Activated naive CD8-positive, alpha-beta T cell (primary cell): ENCODE data around the gene MSRB2.

ENCODE experiments used
- H3K27ac Mint-ChIP-seq: one replicate; pipeline ENCODE4 v1.8.0; 2021; ENCODE audit warnings: mixed read lengths
- H3K27me3 Mint-ChIP-seq: one replicate; pipeline ENCODE4 v1.8.0; 2021; ENCODE audit warnings: mixed read lengths
- H3K36me3 Mint-ChIP-seq: one replicate; pipeline ENCODE4 v1.8.0; 2021; ENCODE audit warnings: mixed read lengths
- H3K4me1 Mint-ChIP-seq: one replicate; pipeline ENCODE4 v1.8.0; 2021; ENCODE audit warnings: low read depth, mixed read lengths
- H3K4me3 Mint-ChIP-seq: one replicate; pipeline ENCODE4 v1.8.0; 2021; ENCODE audit warnings: mild to moderate bottlenecking, mixed read lengths
- H3K9me3 Mint-ChIP-seq: one replicate; pipeline ENCODE4 v1.8.0; 2021; ENCODE audit warnings: low read depth, mixed read lengths

The MSRB2 gene

DNA sequence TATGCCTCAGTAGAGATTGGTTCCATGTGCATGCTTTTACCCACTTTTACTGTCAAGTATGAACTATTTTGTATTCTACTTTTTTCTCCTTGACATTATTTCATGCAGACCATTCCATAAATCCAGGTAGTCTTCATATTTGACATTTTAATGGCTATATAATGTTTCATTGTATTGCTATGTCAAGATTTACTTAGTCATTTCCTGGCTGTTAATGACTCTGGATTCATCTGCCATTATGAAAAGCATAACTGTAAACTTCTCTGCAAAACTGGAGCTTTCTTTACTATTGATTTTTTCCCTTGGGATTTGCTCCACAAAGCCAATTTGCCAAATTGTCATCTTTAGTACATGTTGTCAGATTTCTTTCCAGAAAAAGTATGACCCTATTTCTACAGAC, 6.8 kb upstream of the MSRB2 start:
- Mint-ChIP-seq H3K27me3 (peaks cover 4% of the 10 kb centered on the region), H3K4me1 (no peaks in the 10 kb centered on the region), H3K36me3 (no peaks in the 10 kb centered on the region), H3K9me3 (peaks cover 7% of the 10 kb centered on the region), H3K27ac (no peak overlapping the region), H3K4me3 (no peak overlapping the region)

DNA sequence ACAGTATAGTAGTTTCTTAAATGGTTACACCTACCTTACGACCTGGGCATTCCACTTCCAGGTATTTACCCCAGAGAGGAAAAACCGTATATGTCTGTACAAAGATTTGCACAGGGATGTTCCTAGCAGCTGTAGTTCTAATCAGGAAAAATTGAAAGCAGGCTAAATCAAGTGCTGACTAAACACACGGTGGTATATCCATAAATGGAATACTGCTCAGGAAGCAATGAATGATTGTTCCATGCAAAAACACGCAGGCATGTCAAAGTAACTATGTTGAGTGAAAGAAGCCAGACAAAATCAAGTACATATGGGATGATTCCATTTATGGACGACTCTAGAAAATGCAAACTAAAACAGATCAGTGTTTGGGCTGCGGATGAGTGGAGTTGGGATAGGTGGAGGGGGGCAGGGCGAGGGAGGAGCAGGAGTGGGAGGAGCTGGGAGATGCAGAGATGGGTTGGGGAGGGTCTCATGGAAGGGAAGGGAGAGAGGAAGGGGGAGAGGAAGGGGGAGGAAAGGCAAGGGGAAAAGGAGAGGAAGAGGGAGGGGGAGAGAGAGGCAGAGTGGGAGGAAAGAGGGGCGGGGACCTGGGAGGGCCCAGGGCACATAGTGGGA, 484 bp upstream of the MSRB2 start:
- peak overlapping the region; percentile 86 for H3K4me3 Mint-ChIP-seq
- peak overlapping the region; percentile 78 for H3K27ac Mint-ChIP-seq
- peaks cover 29% of the 10 kb centered on the region for H3K4me1 Mint-ChIP-seq
- H3K9me3 Mint-ChIP-seq = peaks cover 7% of the 10 kb centered on the region
- H3K27me3 Mint-ChIP-seq = no peaks in the 10 kb centered on the region
- no peaks in the 10 kb centered on the region for H3K36me3 Mint-ChIP-seq

DNA sequence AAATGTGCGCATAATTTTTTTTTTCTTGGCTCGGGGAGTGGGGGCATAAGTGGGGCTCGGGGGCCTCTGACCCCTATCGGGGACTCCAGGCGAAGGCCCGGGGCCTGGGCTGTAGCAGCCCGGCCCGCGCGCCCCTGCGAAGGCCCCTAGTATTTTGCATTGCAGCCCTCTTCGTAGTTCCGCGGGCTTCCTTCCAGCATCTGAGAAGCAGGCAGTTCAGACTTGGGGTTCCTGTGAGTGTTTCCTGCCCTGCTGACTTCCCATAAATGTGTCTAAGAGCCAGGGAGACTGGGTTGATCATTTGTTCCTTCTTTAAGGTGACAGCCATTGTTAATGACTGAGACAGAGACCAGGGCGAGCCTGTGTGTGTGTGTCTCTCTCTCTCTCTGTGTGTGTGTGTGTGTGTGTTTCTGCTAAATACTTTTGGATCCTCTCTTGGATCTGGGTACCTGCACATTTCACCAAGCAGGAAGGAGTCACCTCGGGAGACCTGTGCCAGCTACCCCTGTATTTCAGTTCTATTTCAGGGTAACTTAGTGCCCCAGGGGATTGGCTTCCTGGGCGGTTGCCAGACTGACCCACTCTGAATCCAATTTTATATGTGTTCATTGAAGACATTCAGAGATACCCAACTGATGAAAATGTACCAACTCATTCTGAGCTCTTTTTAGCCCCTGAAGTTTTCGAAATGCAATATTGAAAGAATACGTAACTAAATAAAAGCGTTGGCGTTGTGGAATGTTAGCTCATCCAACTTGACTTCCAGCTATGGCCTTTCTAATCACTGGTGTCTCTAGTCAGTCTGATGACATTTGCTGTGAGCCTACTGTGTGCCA, 805 bp downstream of the MSRB2 start:
- Mint-ChIP-seq H3K36me3 (peaks cover 5% of the 10 kb centered on the region), H3K27me3 (no peaks in the 10 kb centered on the region), H3K9me3 (peaks cover 13% of the 10 kb centered on the region), H3K27ac (peak overlapping the region; percentile 93), H3K4me1 (peaks cover 40% of the 10 kb centered on the region), H3K4me3 (peak overlapping the region; percentile 92)

DNA sequence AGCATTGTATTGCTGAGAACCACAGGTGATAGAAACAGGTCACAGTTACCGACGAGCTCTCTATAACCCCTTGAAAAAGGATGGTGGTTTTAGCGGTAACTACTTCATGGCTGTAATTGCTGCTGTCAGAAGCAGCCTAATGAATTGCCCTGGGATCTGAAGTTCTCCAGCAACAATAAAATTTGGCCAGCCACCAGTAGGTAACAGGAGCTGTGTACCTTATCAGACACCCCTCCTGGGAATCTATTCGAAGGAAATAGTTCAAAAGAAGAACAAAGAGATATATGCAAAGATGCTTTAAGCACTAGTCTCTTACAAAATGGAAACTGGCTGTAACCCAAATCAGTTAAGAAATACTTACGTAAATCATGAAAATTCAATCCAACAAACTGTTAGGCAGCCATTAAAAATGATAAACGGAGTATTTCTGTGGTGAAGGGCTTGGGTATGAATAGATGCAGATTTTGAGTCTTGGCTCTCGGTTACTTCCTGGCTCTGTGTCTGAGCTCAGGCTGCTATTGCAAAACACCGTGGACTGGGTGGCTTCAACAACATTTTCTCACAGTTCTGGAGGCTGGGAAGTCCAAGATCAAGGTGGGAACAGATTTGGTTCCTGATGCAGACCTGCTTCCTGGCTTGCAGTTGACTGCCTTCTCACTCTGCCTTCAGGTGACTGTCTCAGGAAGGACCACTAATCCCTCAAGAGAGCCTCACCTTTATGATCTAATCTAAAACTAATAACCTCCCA, 1.6 kb downstream of the MSRB2 start:
- Mint-ChIP-seq H3K9me3 (peaks cover 14% of the 10 kb centered on the region), H3K4me1 (peaks cover 44% of the 10 kb centered on the region), H3K36me3 (peaks cover 10% of the 10 kb centered on the region), H3K27me3 (no peaks in the 10 kb centered on the region), H3K27ac (peak overlapping the region; percentile 93), H3K4me3 (peak overlapping the region; percentile 92)

DNA sequence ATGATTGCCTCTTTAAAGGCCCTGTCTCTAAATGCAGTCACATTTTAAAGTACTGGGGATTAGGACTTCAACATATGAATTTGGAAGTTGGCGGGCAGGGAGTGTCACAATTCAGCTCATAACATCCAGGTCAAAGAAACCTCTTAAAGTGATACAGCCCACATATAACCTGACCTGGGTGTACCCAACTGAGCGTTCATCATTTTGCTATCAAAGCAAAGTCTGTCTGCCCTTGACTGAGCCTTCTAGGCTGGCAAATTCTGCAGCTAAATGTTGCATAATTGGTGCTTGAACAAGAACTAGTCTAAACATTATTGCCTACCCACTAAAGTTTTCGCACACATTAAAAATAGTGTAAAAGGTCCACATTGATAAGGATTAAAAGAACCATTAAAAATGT, 3.7 kb downstream of the MSRB2 start:
- no peaks in the 10 kb centered on the region for H3K27me3 Mint-ChIP-seq
- H3K4me1 Mint-ChIP-seq = peaks cover 45% of the 10 kb centered on the region
- H3K9me3 Mint-ChIP-seq = peaks cover 13% of the 10 kb centered on the region
- no peak overlapping the region for H3K4me3 Mint-ChIP-seq
- peaks cover 13% of the 10 kb centered on the region for H3K36me3 Mint-ChIP-seq
- H3K27ac Mint-ChIP-seq = no peak overlapping the region

DNA sequence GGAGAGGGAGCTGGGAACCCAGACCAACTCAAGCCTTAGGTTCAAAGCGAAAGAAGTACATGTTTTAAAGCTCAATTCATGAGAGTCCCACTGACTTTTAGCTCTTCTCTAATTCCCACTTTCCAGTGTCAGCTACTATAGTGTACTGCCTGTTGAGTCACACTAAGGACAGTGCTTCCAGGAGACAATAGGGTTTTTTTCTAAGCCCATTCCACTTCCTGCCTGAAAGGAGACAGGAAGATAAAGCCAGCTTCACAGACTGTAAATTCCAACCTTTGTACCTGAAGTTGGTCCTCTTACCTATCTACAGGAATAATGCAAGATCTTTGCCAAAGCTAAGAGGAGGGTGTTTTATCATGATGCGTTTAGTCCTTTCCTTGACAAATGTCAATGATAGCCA, 4.4 kb downstream of the MSRB2 start:
- H3K4me3 Mint-ChIP-seq = no peak overlapping the region

DNA sequence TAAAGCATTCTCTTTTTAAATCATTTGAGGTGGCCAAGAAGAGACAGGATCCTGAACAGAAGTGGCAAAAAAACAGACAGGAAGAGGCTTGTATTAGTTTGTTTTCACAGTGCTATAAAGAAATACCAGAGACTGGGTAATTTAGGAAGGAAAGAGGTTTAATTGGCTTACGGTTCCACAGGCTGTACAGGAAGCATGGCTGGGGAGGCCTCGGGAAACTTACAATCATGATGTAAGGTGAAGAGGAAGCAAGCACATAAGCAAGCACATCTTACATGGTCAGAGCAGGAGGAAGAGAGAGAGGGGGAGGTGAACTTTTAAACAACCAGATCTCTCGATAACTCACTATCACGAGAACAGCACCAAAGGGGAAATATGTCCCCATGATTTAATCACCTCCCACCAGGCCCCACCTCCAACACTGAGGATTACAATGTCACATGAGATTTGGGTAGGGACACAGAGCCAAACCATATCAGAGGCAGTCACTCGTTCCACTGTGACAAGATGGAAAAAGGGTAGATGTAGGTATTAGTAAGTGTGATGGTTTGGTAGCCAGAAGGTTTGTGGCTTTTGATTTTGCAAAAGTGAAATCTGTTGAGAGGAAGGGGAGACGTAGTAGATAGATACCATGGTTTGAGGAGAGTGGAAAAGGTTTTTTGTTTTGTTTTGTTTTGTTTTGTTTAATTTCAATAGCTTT, 5.1 kb downstream of the MSRB2 start:
- peaks cover 13% of the 10 kb centered on the region for H3K9me3 Mint-ChIP-seq
- no peaks in the 10 kb centered on the region for H3K27me3 Mint-ChIP-seq
- peaks cover 23% of the 10 kb centered on the region for H3K36me3 Mint-ChIP-seq
- no peak overlapping the region for H3K4me3 Mint-ChIP-seq
- peaks cover 43% of the 10 kb centered on the region for H3K4me1 Mint-ChIP-seq
- H3K27ac Mint-ChIP-seq = no peak overlapping the region

More for the DNA sequence above, 4.4 kb downstream of the MSRB2 start:
- Mint-ChIP-seq H3K27ac (no peak overlapping the region), H3K4me1 (peaks cover 44% of the 10 kb centered on the region), H3K36me3 (peaks cover 16% of the 10 kb centered on the region), H3K9me3 (peaks cover 13% of the 10 kb centered on the region), H3K27me3 (no peaks in the 10 kb centered on the region)

DNA sequence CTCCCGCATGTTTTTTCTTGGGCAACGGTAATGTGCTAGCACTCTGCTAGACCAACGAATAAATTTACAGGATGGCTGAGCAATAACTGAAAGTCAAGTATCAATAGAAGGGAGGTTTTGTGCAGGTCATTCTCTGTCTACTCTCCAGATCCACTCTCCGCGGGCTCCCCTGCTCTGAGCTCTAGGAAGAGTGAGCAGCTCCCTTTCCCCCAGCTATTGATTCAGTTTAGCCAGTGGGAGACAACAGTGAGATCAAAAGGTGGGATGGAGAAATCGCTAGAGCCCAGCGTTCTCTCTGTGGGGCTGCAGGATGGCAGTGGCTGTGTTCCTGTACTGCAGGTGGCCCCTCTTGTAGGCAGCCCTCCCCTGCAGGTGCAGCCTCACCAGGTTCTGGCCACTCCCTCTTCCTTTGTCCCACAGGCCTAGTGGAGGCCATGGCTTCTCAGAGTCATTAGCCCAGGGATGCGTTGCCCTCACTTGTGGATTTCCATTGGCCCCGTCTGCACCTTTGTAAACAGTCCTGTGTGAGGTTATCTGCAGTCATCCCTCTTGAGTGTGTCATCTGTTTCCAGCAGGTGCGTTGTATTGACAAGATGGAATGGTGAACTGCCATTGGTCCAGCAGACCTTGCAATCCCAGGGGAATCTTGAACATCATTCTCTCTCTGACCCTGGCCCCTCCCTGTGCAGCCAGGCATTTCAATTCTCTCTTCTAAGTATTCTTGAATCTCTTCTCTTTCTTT, 11.1 kb downstream of the MSRB2 start:
- peaks cover 41% of the 10 kb centered on the region for H3K36me3 Mint-ChIP-seq

DNA sequence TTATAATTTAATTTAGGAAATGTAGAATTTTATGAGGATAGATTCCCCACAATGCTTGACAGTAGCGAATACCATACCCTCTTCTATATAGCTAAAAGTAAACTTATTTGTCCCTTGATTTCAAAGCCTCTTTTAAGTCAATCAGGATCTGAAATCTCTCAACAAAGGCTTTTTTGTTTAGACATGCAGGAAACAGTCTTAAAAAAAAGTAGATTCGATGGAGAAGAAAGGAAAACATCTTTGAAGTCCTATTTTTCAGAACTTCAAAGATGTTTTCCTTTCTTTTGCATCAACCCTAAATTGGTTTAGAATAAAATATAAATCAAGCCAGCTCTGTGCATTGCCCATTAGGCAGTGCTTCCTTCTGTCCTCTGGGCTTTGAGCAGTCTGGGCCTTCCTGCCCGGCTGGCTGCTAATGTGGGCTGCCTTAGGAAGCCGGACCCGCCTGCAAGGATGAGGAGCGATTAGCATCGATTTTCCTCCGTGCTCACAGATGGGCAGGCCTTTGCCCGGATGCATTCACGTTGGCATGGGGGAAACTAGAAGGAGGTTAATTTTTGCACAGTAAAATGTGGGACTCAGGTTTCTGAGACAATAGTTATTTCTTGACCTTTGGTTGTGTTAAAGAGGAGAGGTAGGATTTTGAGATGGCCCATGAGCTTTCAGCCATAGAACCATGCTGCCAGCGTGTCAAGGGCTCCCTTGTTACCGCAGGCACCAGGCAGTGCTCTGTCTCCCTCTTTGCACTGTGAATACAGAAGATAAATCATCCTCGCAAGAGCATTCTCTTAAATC, 15.5 kb downstream of the MSRB2 start:
- H3K9me3 Mint-ChIP-seq = no peaks in the 10 kb centered on the region
- no peaks in the 10 kb centered on the region for H3K4me1 Mint-ChIP-seq
- no peak overlapping the region for H3K4me3 Mint-ChIP-seq
- H3K27ac Mint-ChIP-seq = no peak overlapping the region
- H3K27me3 Mint-ChIP-seq = no peaks in the 10 kb centered on the region
- H3K36me3 Mint-ChIP-seq = peaks cover 36% of the 10 kb centered on the region

More for the DNA sequence above, 11.1 kb downstream of the MSRB2 start:
- peaks cover 3% of the 10 kb centered on the region for H3K4me1 Mint-ChIP-seq
- no peak overlapping the region for H3K27ac Mint-ChIP-seq
- no peaks in the 10 kb centered on the region for H3K27me3 Mint-ChIP-seq
- peaks cover 4% of the 10 kb centered on the region for H3K9me3 Mint-ChIP-seq
- no peak overlapping the region for H3K4me3 Mint-ChIP-seq

DNA sequence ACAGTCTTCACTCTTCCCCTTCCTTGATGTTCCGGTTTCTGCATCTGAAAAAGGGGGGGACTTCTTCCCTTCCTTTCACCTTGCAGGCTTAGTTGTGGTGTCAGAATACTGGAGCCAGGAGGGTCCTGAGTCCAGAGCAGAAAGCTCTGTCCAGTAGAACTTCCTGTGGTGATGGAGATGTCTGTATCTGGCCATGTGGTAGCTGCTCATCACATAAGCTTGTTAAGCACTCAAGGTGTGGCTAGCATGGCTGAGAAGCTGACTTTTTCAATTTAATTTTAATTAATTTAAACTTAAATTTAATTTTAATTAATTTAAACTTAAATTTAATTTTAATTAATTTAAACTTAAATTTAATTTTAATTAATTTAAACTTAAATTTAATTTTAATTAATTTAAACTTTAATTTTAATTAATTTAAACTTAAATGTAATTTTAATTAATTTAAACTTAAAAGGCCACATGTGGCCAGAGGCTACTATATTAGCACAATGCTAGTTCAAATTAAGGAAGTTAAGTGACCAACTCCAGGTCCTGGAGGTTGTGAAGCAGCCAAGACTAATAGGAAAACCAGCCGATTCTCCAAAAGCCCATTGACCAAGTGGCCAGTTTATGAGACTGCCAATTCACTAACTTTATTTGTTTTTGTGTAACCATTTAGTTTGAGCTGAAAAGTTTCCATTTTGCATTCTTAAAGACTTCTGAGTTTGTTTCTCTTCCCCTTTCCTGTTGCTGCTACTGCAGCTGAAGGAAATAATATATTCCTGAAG, 16.3 kb downstream of the MSRB2 start:
- H3K27ac Mint-ChIP-seq = no peak overlapping the region
- peaks cover 35% of the 10 kb centered on the region for H3K36me3 Mint-ChIP-seq

DNA sequence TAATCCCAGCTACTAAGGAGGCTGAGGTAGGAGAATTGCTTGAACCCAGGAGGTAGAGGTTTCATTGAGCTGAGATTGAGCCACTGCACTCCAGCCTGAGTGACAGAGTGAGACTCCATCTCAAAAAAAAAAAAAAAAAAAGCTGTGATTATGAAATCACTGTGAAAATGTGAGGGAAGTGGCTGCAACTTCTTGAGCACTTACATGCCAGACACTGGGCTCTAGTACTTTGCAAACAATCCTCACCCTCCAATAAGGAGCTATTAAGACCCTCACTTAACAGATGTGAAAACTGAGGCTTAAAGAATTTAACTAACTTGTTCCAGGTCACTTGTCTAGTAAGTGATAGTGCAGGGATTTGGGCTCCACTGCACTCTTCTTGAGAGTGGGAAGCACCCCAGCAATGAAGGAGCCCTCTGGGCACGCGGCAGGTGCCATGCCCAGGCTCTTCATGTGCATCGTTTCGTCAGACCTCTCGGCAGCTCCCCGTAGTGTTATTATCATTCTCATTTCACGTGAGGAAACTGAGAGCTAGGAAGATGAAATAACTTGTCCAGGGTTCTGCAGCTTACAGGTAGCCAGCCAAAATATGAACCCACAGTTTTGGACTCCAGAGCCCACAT, 19.0 kb downstream of the MSRB2 start:
- no peak overlapping the region for H3K27ac Mint-ChIP-seq
- H3K27me3 Mint-ChIP-seq = no peaks in the 10 kb centered on the region
- no peaks in the 10 kb centered on the region for H3K9me3 Mint-ChIP-seq
- H3K36me3 Mint-ChIP-seq = peaks cover 23% of the 10 kb centered on the region
- no peaks in the 10 kb centered on the region for H3K4me1 Mint-ChIP-seq
- H3K4me3 Mint-ChIP-seq = no peak overlapping the region

More for the DNA sequence above, 16.3 kb downstream of the MSRB2 start:
- H3K4me1 Mint-ChIP-seq = no peaks in the 10 kb centered on the region
- H3K27me3 Mint-ChIP-seq = no peaks in the 10 kb centered on the region
- H3K9me3 Mint-ChIP-seq = no peaks in the 10 kb centered on the region
- no peak overlapping the region for H3K4me3 Mint-ChIP-seq

DNA sequence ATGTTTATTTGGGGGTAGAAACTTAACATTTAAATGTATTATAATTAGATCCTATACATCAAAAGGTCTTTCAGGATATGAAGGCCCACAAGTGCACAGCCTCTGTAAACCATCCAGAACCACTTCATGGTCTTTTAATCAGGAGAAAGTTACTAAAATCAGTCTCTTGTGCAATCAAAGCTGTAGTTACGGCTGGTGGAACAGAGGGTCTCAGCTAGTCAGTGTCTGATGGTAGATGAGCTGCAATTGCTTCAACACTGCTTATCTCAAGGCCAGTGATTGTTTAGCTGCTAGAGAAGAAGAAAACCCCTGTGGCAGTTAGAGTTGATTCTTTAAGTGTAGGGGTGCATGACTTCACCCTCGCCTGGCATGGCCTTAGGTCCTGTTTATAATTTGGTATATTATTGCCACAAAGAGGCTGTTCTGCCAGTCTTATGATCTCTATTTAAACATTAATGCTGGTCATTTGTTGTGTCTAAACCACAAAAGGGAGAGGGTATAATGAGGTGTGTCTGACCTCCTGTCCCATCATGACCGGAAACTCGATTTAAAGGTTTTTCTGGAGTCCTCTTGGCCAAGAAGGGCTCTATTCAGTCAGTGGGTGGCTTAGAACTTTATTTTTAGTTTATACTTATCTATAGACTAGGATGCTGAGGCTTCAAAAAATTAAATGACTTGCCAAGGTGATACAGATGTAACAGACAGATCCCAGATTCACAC, 21.3 kb downstream of the MSRB2 start:
- H3K36me3 Mint-ChIP-seq = peaks cover 18% of the 10 kb centered on the region
- H3K9me3 Mint-ChIP-seq = no peaks in the 10 kb centered on the region
- no peaks in the 10 kb centered on the region for H3K4me1 Mint-ChIP-seq
- no peaks in the 10 kb centered on the region for H3K27me3 Mint-ChIP-seq
- no peak overlapping the region for H3K4me3 Mint-ChIP-seq
- H3K27ac Mint-ChIP-seq = no peak overlapping the region
